Neuronal stem cell (in vitro differentiated cells): ENCODE results near the gene CCL11.

Experiments
- DNase-seq: peaks from one replicate; pipeline ENCODE4 v3.0.0-alpha.2; 2013; ENCODE audit warnings: low spot score
- H2AFZ ChIP-seq: one replicate; pipeline ENCODE4 v1.6.1; 2013; ENCODE audit warnings: mild to moderate bottlenecking, low read length, inconsistent platforms
- H2AK5ac ChIP-seq: 2 replicates; pipeline ENCODE4 v1.6.1; 2013; ENCODE audit warnings: low read depth, mild to moderate bottlenecking, inconsistent platforms, low read length, moderate library complexity, mixed read lengths
- H2BK120ac ChIP-seq: 2 replicates; pipeline ENCODE4 v1.6.1; 2013; ENCODE audit warnings: low read depth, mild to moderate bottlenecking, inconsistent platforms, low read length, moderate library complexity, mixed read lengths
- H2BK12ac ChIP-seq: one replicate; pipeline ENCODE4 v1.6.1; 2013; ENCODE audit warnings: low read length, inconsistent platforms
- H2BK15ac ChIP-seq: 2 replicates; pipeline ENCODE4 v1.6.1; 2013; ENCODE audit warnings: mild to moderate bottlenecking, low read length, inconsistent platforms, mixed read lengths
- H2BK5ac ChIP-seq: one replicate; pipeline ENCODE4 v1.6.1; 2013; ENCODE audit warnings: inconsistent platforms, mild to moderate bottlenecking, low read length, moderate library complexity
- H3K14ac ChIP-seq: one replicate; pipeline ENCODE4 v1.6.1; 2013; ENCODE audit warnings: low read length, inconsistent platforms
- H3K18ac ChIP-seq: 2 replicates; pipeline ENCODE4 v1.6.1; 2013; ENCODE audit warnings: low read length, inconsistent platforms
- H3K23ac ChIP-seq: 2 replicates; pipeline ENCODE4 v1.6.1; 2013; ENCODE audit warnings: low read depth, mild to moderate bottlenecking, mixed read lengths, low read length, inconsistent platforms; ENCODE audit not compliant: poor library complexity
- H3K27ac ChIP-seq: replicated peaks from 3 replicates; pipeline ENCODE4 v1.5.1; 2013; ENCODE audit warnings: low read length, inconsistent platforms
- H3K27me3 ChIP-seq, 3 experiments: 2 replicates each; pipeline ENCODE4 v1.6.1; 2013; ENCODE audit warnings: low read length in 3 of 3, mild to moderate bottlenecking in 2 of 3, inconsistent platforms in 1 of 3, low read depth in 1 of 3, mixed read lengths in 1 of 3, moderate library complexity in 1 of 3; ENCODE audit not compliant: control insufficient read depth in 3 of 3, insufficient read depth in 3 of 3
- H3K36me3 ChIP-seq, 2 donors: replicated peaks in 1 of 2; 2 replicates each; pipeline ENCODE4 v1.6.1; 2013; ENCODE audit warnings: low read length in 2 of 2; ENCODE audit not compliant: control insufficient read depth in 2 of 2, insufficient read depth in 2 of 2
- H3K4ac ChIP-seq: 2 replicates; pipeline ENCODE4 v1.6.1; 2013; ENCODE audit warnings: inconsistent platforms, mild to moderate bottlenecking, low read length, moderate library complexity
- H3K4me1 ChIP-seq, 2 donors: 1 replicate in 1 of 2; 2 replicates in 1 of 2; pipeline ENCODE4 v1.6.1; 2013; ENCODE audit warnings: low read length in 2 of 2, low read depth in 1 of 2; ENCODE audit not compliant: control insufficient read depth in 2 of 2, insufficient read depth in 1 of 2
- H3K4me2 ChIP-seq: one replicate; pipeline ENCODE4 v1.6.1; 2013; ENCODE audit warnings: mild to moderate bottlenecking, low read length, inconsistent platforms; ENCODE audit not compliant: insufficient read depth, poor library complexity, severe bottlenecking
- H3K4me3 ChIP-seq, 2 donors: 2 replicates each; pipeline ENCODE4 v1.5.1; 2013; ENCODE audit warnings: low read length in 2 of 2, mild to moderate bottlenecking in 2 of 2, inconsistent platforms in 1 of 2, moderate library complexity in 1 of 2
- H3K79me1 ChIP-seq: one replicate; pipeline ENCODE4 v1.6.1; 2013; ENCODE audit warnings: low read depth, mild to moderate bottlenecking, inconsistent platforms, low read length, moderate library complexity
- H3K9ac ChIP-seq: one replicate; pipeline ENCODE4 v1.6.1; 2013; ENCODE audit warnings: mild to moderate bottlenecking, low read depth, low read length, inconsistent platforms; ENCODE audit not compliant: poor library complexity
- H3K9me3 ChIP-seq, 2 donors: replicated peaks in 1 of 2; 2 replicates each; pipeline versions ENCODE3 to v1.6.1; 2013; ENCODE audit warnings: low read length in 2 of 2, mild to moderate bottlenecking in 2 of 2, inconsistent platforms in 1 of 2, low read depth in 1 of 2, mixed read lengths in 1 of 2, moderate library complexity in 1 of 2; ENCODE audit not compliant: control insufficient read depth in 2 of 2, insufficient read depth in 1 of 2
- H4K8ac ChIP-seq: one replicate; pipeline ENCODE4 v1.6.1; 2013; ENCODE audit warnings: low read depth, mild to moderate bottlenecking, inconsistent platforms, low read length, moderate library complexity
- H4K91ac ChIP-seq: one replicate; pipeline ENCODE4 v1.6.1; 2013; ENCODE audit warnings: low read length, low read depth, mild to moderate bottlenecking, inconsistent platforms; ENCODE audit not compliant: poor library complexity
- WGBS, 2 donors: extraction: QIAGEN DNeasy Blood & Tissue Kit; methylation state at CpG; one replicate each; pipeline ENCODE4 v1.1.7; 2013; ENCODE audit warnings: missing lambda C conversion rate in 2 of 2, mixed read lengths in 1 of 2; ENCODE audit not compliant: insufficient read length in 2 of 2, insufficient replicate concordance in 1 of 2; ENCODE audit errors: extremely low coverage in 2 of 2; 5-methylcytosine and 5-hydroxymethylcytosine counted together

The CCL11 gene

GRCh38 chr17:34261568-34262337, 23.8 kb upstream of the CCL11 start:
- no peak overlapping the region for H2BK12ac ChIP-seq
- DNase-seq: no peak
- peaks cover 0 to 5% of the 10 kb centered on the region in 2 donors for H3K4me1 ChIP-seq
- no peak overlapping the region for H4K91ac ChIP-seq
- no peaks in the 10 kb centered on the region for H3K9me3 ChIP-seq
- no peak overlapping the region for H3K4me3 ChIP-seq
- H2AK5ac ChIP-seq: no peak overlapping the region
- H3K79me1 ChIP-seq: no peaks in the 10 kb centered on the region
- H4K8ac ChIP-seq: no peak overlapping the region
- H2BK15ac ChIP-seq: no peak overlapping the region
- no peak overlapping the region for H3K4me2 ChIP-seq
- H3K36me3 ChIP-seq: no peaks in the 10 kb centered on the region
- WGBS, 2 donors: no CpG with 5 or more reads among the region's 5 CpGs
- no peak overlapping the region for H3K4ac ChIP-seq
- no peak overlapping the region for H2AFZ ChIP-seq
- no peak overlapping the region for H2BK5ac ChIP-seq
- no peak overlapping the region for H3K14ac ChIP-seq
- H3K27ac ChIP-seq: no peak overlapping the region
- H2BK120ac ChIP-seq: no peak overlapping the region
- H3K23ac ChIP-seq: no peak overlapping the region
- H3K27me3 ChIP-seq: no peaks in the 10 kb centered on the region
- no peak overlapping the region for H3K18ac ChIP-seq
- H3K9ac ChIP-seq: no peak overlapping the region

GRCh38 chr17:34265711-34266110, 19.8 kb upstream of the CCL11 start:
- no peaks in the 10 kb centered on the region for H3K27me3 ChIP-seq
- H2AFZ ChIP-seq: no peak overlapping the region
- no peak overlapping the region for H4K8ac ChIP-seq
- no peak overlapping the region for H3K23ac ChIP-seq
- no peaks in the 10 kb centered on the region for H3K79me1 ChIP-seq
- DNase-seq: no peak
- no peak overlapping the region for H2AK5ac ChIP-seq
- no peaks in the 10 kb centered on the region for H3K36me3 ChIP-seq
- H3K4ac ChIP-seq: no peak overlapping the region
- H3K4me2 ChIP-seq: no peak overlapping the region
- H4K91ac ChIP-seq: no peak overlapping the region
- no peaks in the 10 kb centered on the region for H3K4me1 ChIP-seq
- no peak overlapping the region for H3K4me3 ChIP-seq
- H3K14ac ChIP-seq: no peak overlapping the region
- no peaks in the 10 kb centered on the region for H3K9me3 ChIP-seq
- no peak overlapping the region for H3K27ac ChIP-seq
- no peak overlapping the region for H3K9ac ChIP-seq
- H2BK5ac ChIP-seq: no peak overlapping the region
- no peak overlapping the region for H2BK15ac ChIP-seq
- H2BK12ac ChIP-seq: no peak overlapping the region
- no peak overlapping the region for H2BK120ac ChIP-seq
- H3K18ac ChIP-seq: no peak overlapping the region
- no CpG with 5 or more reads among the region's 3 CpGs for WGBS, 2 donors

- H3K9me3 ChIP-seq: no peaks in the 10 kb centered on the region
- H3K4me3 ChIP-seq: no peak within 1 kb of the TSS
- no peak within 1 kb of the TSS for H2BK12ac ChIP-seq
- no peak within 1 kb of the TSS for H2AFZ ChIP-seq
- H3K4me1 ChIP-seq: no peaks in the 10 kb centered on the region
- no peaks in the 10 kb centered on the region for H3K79me1 ChIP-seq
- no peak within 1 kb of the TSS for H2BK120ac ChIP-seq
- H4K91ac ChIP-seq: no peak within 1 kb of the TSS
- no peak within 1 kb of the TSS for H3K23ac ChIP-seq
- DNase-seq: no peak
- no peak within 1 kb of the TSS for H3K14ac ChIP-seq
- H3K4ac ChIP-seq: no peak within 1 kb of the TSS
- H2AK5ac ChIP-seq: no peak within 1 kb of the TSS
- H3K9ac ChIP-seq: no peak within 1 kb of the TSS
- no peak within 1 kb of the TSS for H3K27ac ChIP-seq
- H3K4me2 ChIP-seq: no peak within 1 kb of the TSS
- no peak within 1 kb of the TSS for H2BK15ac ChIP-seq
- H4K8ac ChIP-seq: no peak within 1 kb of the TSS
- no peaks in the 10 kb centered on the region for H3K36me3 ChIP-seq
- no peak within 1 kb of the TSS for H3K18ac ChIP-seq
- WGBS, 2 donors: no CpG with 5 or more reads among the region's 1 CpG
- H2BK5ac ChIP-seq: no peak within 1 kb of the TSS
- no peaks in the 10 kb centered on the region for H3K27me3 ChIP-seq
Measured at GRCh38 chr17:34269969-34270368, 15.6 kb upstream of the CCL11 start, which contains the start of gene CCL7. Gene CCL7, plus strand, starts transcription at chr17:34270221. Its CDS starts 70 bp downstream, at chr17:34270291.

GRCh38 chr17:34275881-34276280, 9.7 kb upstream of the CCL11 start:
- H2BK15ac ChIP-seq: no peak overlapping the region
- H3K14ac ChIP-seq: no peak overlapping the region
- H2BK12ac ChIP-seq: no peak overlapping the region
- H3K27me3 ChIP-seq: no peaks in the 10 kb centered on the region
- no peak overlapping the region for H4K91ac ChIP-seq
- H3K18ac ChIP-seq: no peak overlapping the region
- H2AFZ ChIP-seq: no peak overlapping the region
- H3K4me2 ChIP-seq: no peak overlapping the region
- H2AK5ac ChIP-seq: no peak overlapping the region
- H3K36me3 ChIP-seq: no peaks in the 10 kb centered on the region
- H3K9ac ChIP-seq: no peak overlapping the region
- H2BK120ac ChIP-seq: no peak overlapping the region
- no CpG with 5 or more reads among the region's 1 CpG for WGBS, 2 donors
- no peak overlapping the region for H3K23ac ChIP-seq
- H3K27ac ChIP-seq: no peak overlapping the region
- H2BK5ac ChIP-seq: no peak overlapping the region
- DNase-seq: no peak
- H3K4me1 ChIP-seq: peaks cover 0 to 2% of the 10 kb centered on the region in 2 donors
- no peak overlapping the region for H3K4ac ChIP-seq
- no peaks in the 10 kb centered on the region for H3K9me3 ChIP-seq
- H3K4me3 ChIP-seq: no peak overlapping the region
- no peak overlapping the region for H4K8ac ChIP-seq
- H3K79me1 ChIP-seq: no peaks in the 10 kb centered on the region
